Stimulated activated CD4-positive, alpha-beta T cell treated with anti-CD3 and anti-CD28 coated beads, Interleukin-4, amount 100 ng/mL, for 48 hours (primary cell): ENCODE data around the gene STEAP1B.

Experiments
- DNase-seq, 2 donors: peaks; one replicate each; pipeline ENCODE4 v3.0.0-alpha.2; 2020; ENCODE audit warnings: low read depth in 2 of 2

Gene STEAP1B

DNA sequence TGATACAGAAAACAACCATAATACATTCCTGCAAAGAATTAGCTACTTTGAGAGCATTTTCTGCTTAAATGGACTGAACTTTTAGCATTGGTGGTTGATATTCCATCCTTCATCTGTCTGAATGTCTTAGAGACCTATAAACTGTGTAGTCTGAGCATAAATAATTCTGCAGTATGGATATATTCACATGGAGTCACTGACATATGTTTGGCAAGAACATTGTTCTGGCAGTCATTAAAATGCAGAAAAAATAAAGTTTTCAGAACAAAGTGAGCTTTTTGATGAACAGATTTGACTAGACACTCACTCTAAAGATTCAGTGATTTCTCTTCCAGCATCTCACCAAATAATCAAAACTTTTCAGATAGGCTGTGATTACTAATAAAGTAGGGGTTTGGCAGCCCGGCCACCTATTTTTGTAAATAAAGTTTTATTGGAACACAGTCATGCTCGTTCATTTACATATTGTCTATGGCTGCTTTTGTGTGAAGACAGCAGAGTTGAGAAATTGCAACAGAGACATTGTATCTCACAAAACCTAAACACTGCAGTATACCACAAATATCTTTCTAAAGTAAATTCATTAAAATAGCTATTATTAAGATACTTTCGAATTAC is 98.9 kb downstream of the STEAP1B start:
- DNase-seq: no peak

DNA sequence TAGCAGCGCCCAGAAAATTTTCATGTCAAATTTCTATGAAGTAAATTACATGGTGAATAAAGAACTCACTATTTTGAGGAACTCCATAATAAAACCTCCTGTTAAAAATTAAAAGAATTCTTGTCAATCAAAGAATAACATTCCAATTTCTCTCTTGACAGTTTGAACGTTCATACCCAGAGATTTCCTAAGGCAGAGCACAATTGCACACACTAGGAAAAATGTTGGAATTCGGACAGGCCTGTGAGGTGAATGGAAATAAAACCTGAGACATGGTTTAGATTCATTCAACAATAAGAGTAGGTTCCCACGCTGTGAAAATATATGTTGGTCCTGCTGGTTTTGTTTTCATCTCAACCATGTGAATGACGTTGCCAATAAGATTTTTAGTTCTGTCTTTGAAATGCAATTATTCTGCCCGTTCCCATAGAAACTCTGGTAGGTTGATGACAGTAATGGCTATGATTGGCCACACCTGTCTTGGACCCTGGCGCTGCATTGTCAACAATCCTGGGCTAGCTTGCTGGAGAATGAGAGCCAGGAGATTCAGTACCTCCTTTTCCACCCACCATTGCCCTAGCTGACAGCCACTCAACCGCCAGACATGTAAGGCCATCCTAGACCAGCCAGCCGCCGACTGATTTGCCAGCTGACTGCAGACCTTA is 99.7 kb downstream of the STEAP1B start:
- DNase-seq: no peak

DNA sequence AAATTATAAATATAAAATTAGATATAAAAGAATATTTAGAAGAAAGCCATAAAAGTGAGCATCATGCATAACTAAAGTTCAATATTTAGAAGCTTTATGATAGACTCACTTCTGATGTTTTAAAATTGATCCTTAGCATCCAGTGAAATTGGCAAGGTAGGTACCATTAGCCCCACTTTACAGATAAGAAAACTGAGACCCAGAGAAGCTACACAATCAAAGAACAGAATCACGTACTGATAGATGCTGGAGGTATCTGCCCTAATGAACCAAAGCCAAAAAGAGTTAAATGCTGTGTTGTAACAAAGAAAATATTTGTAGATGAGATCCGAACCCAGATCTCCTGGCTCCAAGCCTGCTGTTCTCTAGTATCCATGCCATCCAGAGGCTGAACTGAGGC is 100.4 kb downstream of the STEAP1B start:
- no peak for DNase-seq

DNA sequence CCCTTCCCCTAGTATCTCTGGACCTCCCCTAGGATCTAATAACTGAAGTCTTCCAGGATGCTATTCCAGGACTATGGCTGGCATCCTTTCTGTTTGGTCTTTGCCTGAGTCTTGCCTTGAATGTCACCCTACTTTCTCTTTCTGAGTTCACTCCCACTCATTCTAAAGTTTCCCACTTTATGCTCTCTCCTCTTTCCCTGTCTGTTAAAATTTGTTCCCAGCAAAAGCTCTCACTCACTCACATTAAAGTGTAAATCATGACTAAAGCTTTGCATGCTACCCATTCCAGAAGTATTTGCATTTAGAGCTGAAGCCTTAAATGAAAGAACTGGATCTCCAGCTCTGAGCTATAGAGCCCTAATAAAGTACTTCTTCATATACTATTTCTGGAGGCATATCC is 100.9 kb downstream of the STEAP1B start:
- DNase-seq: no peak

DNA sequence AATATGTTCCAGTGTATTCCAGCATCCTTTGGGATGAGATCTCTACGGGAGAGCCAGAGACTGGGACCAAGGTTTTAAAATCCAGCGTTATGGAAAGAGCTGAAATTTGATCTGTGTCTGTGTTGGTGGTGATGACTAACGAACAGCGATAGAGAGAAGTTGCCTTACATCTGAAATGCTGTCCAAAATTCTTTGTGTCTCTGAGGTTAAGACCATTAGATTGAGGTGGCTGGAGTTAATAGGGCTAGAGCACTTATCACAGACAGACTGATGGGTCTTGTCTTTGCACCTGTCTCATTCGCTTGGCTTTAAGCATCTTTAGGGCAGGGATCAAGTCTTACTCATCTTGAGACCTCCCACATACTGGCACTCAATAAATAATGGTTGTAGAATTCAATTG is 102.0 kb downstream of the STEAP1B start:
- DNase-seq: no peak

DNA sequence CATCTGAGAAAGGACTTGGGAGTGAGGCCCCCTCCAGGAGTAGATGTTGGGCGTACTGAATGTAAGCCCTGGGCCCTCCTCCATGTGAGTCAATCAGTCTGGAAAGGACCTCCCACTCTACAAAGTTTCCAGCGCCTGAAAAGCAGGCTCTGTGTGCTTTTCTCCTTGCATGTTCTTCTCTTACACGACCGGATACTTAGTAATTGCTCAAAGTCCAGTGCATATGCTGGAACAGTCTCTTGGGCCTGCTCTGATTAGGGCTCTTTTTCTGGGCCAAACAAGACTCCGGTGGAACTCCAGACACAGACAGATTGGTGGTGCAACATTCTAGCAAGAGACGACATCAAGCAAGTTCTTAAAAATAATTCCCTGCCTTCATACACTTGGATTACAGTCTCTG is 104.8 kb downstream of the STEAP1B start:
- DNase-seq: no peak

DNA sequence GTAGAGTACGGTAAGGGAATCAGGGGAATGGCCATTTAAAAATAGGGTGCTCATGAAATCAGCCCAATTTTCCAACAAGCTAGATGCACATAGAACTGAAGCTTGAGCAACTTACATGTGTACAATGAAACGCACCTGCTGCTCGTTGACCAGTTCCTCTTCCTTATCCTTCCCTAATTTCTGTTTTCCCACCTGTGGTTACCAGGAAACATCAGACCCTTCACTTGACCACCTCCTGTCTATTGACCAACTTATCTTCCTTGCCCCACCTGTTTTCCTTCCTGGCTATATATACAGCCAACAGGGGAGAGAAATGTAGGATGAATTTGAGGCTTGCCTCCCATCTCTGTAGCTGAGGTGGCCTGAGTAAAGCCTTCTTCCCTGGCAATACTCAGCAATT is 105.2 kb downstream of the STEAP1B start:
- no peak for DNase-seq

DNA sequence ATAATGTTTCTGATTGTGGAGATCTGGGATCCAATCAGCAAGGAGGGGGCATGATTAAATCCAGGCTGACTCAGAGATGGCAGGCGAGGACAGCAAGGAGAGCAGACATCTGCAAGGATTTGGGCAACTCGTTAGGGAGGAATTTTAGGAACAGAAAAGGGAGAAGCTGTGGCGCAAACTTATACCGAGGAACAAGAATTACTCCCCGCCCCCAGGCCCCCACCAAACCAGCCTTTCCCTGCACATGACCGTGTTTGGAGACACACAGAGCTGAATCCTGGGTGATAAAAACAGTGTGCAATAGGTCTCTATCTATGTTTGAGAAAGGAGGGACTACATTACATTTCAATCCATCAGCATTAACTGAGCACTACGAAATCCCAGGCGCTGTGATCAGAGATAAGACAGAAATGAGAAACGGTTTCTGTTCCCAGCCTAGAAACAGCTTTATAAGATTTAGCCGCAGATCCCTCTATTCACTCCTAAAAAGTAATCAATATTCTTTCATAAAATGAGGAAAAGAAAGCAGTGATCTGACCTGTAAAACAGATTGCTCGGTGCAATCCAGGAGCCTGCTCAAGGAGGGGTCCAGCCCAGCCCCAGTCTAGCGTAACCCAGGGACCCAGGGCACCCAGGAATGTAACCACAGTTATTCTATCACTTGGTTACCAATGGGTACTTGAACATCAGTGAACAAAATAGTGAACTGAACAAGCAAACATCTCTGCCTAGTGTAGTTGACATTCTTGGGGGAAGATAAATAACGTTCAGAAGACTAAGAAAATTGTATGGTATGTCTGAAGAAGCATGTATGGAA is 105.9 kb downstream of the STEAP1B start:
- DNase-seq: no peak

DNA sequence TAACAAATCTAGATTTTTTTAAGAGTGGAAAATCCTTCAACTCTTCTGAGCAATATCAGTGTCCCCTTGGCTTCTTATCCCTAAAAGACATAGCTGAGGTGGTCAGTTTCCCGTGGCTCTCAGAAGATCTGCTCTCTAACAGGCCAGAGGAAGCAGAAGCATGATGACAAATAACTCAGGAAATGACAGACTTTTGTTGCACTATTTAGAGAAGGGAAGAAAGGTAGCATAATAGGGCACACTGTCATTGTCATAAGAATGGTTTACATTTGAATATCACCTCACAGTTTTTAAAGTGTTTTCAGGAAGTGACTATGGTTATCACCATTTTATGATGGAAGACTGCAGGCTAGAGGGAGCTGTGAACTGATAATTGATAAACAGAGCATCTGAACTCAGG is 109.5 kb downstream of the STEAP1B start:
- no peak for DNase-seq

DNA sequence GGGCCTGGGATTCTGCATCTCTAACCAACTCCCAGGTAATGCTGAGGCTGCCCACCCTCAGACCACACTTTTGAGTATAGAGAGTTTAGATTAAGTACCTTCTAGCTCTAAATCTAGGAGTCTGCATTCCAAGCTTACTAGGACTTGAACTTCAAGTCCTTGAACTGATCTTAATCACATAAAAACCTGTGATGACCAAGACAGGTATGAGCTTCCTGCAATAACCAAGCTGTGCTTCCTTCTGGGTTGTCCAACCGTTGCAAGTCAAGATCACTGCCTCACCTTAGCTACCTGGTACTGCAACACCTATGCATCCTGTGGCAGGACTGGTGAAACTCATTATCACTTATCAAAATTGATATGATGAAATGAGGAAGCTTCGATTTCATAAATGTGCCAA is 110.1 kb downstream of the STEAP1B start:
- DNase-seq: no peak

DNA sequence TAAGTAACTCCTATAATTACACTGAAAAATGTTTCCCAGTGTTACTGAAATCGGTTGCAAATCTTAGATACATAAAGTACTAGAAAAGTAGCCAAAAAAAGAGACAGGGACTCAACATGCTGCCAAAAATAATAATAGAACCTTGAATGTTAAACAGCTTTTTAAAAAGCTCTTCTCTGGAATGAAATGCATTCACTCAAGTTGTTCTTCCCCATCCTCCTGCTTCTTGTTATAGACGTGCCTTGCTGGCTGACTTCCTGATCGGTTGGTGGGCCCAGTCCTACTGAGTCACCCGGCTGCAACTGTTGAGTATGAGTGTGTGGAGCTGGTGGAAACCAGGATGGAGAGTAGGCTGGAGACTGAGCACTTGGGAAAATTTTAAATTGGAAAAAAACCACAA is 112.4 kb downstream of the STEAP1B start:
- DNase-seq: no peak

DNA sequence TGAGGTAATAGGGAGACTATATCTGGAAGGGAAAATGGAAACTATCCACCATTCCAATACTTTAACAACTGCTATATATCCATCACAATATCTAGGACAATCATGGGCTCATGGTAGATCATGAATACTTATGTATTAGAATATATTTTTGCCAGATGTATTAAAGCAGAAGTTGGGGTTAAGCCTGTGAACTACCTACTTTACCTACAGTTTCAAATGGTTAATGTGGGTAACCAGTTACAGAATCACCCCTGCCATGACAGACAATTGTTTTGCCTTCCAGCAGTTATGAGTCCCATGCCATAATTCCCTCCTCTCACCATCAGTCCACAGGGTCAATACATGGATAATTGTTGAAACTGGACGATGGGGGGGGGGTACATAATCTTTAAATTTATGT is 113.1 kb downstream of the STEAP1B start:
- DNase-seq: no peak

DNA sequence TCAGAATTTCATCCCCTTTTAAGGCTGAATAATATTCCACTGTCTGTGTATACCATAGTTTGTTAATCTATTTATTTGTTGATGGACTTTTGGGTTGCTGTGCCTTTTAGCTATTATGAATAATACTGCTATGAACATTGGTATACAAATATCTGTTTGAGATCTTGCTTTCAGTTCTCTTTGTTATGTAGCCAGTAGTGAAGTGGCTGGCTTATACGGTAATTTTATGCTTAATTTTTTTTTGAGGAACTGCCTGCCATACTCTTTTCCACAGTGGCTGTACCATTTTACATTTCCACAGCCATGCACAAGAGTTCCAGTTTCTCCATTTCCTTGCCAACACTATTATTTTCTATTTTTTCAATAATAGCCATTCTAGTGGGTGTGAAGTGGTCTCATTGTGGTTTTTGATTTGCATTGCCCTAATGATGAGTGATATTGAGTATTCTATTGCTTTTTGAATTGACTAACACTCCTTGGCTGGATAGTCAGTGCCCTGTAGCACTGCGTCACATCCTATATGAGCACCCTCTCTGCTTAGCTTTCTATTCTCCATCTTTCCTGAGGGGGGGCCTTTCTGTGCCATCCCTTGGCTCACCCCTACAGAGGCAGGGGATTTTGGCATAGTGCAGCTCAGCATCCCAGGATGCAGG is 113.7 kb downstream of the STEAP1B start:
- no peak for DNase-seq

DNA sequence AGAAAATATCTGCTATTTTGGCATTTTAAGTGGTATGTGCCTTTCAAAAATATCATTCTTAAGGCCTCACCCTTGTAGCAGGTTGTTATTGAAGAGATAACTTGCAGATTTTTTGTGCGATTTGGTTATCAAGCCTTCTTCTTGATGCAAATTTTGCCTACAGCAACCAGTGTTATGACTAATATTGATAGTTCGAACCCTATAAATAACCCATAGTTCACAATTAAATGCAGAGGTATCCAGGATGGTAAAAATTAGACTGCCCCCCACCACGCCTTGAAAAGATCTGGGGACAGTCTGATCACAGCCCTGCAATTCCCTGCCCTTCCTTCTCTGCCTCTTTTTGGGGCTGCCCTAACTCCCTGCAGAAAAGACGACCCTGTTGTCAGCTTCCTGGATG is 114.7 kb downstream of the STEAP1B start:
- no peak for DNase-seq

DNA sequence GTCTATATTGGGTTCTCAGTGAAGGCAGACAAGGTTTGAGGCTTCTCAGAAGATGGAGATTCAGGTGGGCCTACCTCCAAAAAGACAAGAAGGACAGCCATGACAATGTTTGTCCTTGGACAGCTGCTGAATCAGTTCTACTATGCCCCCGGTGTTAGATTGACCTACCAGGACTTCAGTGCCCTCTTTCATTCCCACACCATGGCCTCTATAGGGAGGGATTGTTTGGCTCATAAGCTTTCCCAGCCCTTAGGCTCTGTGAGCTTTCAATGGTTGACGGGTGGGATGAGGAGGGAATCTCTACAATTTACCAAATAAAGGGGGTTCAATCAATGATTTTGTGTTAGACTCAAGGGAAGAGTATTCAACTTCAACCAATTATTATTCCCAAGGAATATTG is 119.7 kb downstream of the STEAP1B start:
- no peak for DNase-seq

DNA sequence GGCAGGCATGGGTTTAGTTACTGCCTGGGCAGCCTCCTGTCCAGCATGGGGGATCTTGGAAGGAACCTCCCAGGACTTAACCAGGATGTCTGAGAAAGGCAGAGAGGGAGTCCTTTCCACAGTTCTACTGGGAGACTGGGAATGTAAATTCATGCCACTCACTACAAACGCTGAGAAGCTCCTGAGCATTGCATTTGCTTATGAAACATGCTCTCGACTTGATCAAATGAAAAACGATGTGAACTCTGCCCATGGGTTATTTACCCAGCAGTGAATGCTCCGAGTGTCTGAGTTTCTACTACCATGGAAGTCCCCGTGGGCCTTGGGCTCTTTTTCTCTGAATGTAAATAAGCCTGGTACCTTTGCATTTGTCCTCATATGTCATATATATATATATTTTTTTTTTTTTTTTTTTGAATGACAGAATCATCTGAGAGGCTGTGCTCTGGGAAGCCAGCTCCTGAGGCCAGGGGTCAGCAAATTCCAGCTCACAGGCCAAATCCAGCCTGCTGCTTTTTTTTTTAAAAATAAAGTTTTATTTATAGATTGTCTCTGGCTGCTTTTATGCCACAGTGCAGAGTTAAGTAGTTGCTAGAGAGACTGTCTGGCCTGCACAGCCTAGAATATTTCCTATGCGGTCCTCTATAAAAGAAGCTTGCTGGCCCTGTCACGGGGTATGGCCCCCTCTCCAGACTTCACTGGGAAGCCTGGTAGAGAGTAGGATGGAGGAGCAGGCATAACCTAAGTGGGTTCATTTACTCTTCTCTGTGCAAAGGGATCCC is 121.6 kb downstream of the STEAP1B start:
- no peak for DNase-seq

DNA sequence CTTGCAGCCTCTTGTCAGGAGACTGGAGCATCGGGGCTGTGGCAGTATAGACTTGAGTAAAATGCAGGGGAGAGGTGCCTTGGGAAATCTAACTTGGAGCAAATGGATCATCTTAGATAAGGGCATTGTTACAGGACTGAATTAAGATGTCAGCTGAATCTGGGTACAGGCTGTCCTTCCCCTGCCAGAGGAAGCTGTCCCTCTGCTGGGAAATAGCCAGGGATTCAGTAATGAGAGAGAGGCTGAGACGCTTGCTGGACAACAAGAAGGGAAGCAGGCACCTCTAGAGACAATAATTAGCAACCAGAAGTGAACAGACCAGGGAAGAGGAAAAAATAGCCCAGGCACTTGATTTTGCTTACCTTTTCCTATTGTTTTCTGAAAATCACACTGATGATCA is 122.3 kb downstream of the STEAP1B start:
- no peak for DNase-seq

DNA sequence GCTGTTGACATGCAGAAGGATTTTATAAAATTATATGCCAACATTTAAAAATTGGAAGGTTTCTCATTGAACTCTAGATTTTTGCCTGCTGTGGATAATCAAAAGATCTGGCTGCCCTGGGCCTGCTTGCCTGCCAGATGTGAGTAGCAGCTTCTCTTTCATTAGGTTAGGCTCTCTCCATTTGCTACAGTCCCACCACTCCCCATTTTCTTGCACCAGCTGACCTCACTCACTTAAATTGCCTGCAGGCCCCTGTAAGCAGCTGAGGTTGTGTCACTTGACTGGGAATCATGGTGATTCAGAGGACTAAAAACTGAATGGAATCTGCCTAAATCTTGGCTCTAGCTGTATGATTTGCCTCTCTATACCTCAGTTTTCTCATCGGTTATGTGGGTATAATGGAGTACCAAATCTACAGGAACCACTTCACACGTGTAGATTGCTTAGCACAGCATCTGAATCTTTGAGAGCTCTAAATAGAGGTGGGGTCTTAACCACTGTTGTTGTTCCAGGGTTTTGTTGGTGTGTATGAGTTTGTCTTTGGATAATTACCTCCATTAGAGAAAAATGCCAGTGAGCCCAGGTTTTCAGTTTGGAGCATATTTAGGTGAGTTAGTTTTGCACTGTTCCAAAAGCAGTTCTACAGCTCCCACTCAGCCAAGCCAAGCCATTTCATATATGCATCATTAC is 124.5 kb downstream of the STEAP1B start:
- no peak for DNase-seq

DNA sequence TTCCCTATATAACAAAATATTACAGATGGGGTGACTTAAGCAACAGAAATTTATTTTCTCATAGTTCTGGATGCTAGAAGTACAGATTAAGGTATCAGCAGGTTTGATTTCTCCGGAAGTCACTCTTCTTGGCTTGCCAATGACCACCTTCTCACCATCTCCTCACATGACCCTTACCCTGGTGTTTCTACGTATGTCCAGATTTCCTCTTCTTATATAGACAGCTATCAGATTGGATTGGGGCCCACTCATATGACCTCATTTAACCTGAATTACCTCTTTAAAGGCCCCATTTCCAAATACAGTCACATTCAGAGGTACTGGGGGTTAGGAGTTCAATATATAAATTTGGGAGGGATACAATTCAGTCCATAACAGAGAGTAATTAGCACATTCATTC is 126.1 kb downstream of the STEAP1B start:
- DNase-seq: no peak

DNA sequence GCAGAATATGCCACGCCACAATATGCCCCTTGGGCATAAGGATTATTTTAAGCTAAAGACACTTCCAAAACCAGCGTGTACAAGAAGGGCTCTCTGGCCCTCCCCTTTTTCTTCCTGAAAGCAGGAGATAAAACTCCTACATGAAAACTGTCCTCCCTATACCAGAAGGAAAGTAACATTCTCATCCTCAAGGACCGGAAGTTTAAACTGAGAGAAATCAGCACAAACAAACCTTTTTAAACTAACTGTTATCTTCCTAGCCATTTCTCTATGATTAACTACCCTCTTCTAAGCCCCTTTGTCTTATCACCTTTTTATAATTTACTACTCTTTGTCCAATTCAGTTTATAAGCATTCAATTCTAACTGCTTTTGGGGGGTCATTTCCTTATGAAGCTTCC is 126.6 kb downstream of the STEAP1B start:
- DNase-seq: no peak

DNA sequence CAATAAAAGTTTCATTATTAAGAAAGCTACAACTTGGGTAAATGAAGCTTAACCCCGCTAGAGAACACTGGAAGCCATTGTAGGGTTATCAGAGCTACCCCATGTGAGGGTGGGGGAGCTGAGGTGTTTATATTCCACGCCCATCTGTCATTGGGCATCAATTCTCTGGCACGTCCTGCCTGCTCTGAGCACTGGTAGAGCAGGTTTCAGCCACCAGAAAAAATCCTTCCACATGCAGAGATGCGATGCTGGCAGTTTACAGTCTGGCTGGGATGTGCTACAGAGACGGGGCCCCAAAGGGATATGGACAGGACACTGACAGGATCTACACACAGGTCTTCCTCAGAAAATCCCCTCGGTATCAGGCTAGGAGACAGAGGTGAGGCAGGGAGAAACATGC is 127.1 kb downstream of the STEAP1B start:
- DNase-seq: no peak
